NCI-H2107 treated with DMSO at 0.1 percent for 48 hours (cell line): ENCODE measurements around the gene SPOCD1.

Experiments used
- DNase-seq: peaks from one replicate; lab custom pipeline; 2025; ENCODE audit not compliant: unreplicated experiment; lab: John Stamatoyannopoulos, UW

Gene SPOCD1

GRCh38 chr1:31815752-31816500, at the start of gene SPOCD1:
SPOCD1 (minus strand) TSS chr1:31816022; CDS start chr1:31815333, 689 bp downstream.
- DNase-seq = peak; percentile 16

- no peak for DNase-seq
Measured at GRCh38 chr1:31862071-31862470, 46.2 kb upstream of the SPOCD1 start.

- DNase-seq = no peak
Measured at GRCh38 chr1:31861346-31861745, 45.5 kb upstream of the SPOCD1 start.

GRCh38 chr1:31860581-31860980, 44.8 kb upstream of the SPOCD1 start:
- DNase-seq = no peak

- DNase-seq = no peak
Measured at GRCh38 chr1:31859719-31860118, 43.9 kb upstream of the SPOCD1 start.

- no peak for DNase-seq
Measured at GRCh38 chr1:31859044-31859443, 43.2 kb upstream of the SPOCD1 start.

GRCh38 chr1:31857863-31858262, 42.0 kb upstream of the SPOCD1 start:
- DNase-seq = no peak

- no peak for DNase-seq
Measured at GRCh38 chr1:31856140-31856539, 40.3 kb upstream of the SPOCD1 start.

- peak; percentile 32 for DNase-seq
Measured at GRCh38 chr1:31855038-31855845, 39.4 kb upstream of the SPOCD1 start.

GRCh38 chr1:31849653-31850052, 33.8 kb upstream of the SPOCD1 start:
- no peak for DNase-seq

GRCh38 chr1:31848381-31848897, 32.6 kb upstream of the SPOCD1 start:
- DNase-seq = no peak

GRCh38 chr1:31846484-31846883, 30.7 kb upstream of the SPOCD1 start:
- DNase-seq = no peak

GRCh38 chr1:31843506-31843905, 27.7 kb upstream of the SPOCD1 start:
- no peak for DNase-seq

GRCh38 chr1:31839662-31840343, 24.0 kb upstream of the SPOCD1 start:
- no peak for DNase-seq

- DNase-seq = no peak
Measured at GRCh38 chr1:31837451-31838158, 21.8 kb upstream of the SPOCD1 start.

GRCh38 chr1:31836638-31837037, 20.8 kb upstream of the SPOCD1 start:
- DNase-seq = no peak

GRCh38 chr1:31835415-31835814, 19.6 kb upstream of the SPOCD1 start:
- no peak for DNase-seq

- DNase-seq = no peak
Measured at GRCh38 chr1:31834501-31834900, 18.7 kb upstream of the SPOCD1 start.

- DNase-seq = no peak
Measured at GRCh38 chr1:31831397-31832378, 15.9 kb upstream of the SPOCD1 start.

GRCh38 chr1:31830511-31830910, 14.7 kb upstream of the SPOCD1 start:
- peak; percentile 35 for DNase-seq
